Activated B cell treated with CpG ODN at 0.5 μM for 24 hours (primary cell): ENCODE results near the gene HS1BP3. TPM values are rescaled to one million over a fixed set of nuclear protein-coding genes. Genes with fewer than 3 reads are reported as not detected.

Experiments used
- ATAC-seq: fragments of 200-7000 bp; cut with Tn5 transposase; one replicate; pipeline ENCODE4 v1.10.0; 2021; ENCODE audit warnings: low read depth, mild to moderate bottlenecking, moderate library complexity
- CTCF ChIA-PET: fragments of 350-600 bp; sonication (Branson Sonifier 250); formaldehyde crosslinking; loops from one replicate; lab custom pipeline; 2021; ENCODE audit warnings: antibody characterized with exemption; lab: Charles Lee
- POLR2A ChIA-PET: fragments of 350-600 bp; sonication (Branson Sonifier 250); formaldehyde crosslinking; loops from one replicate; lab custom pipeline; 2021; ENCODE audit warnings: antibody characterized with exemption; lab: Charles Lee
- DNase-seq: peaks from one replicate; pipeline ENCODE4 v3.0.0; 2022
- H3K27ac Mint-ChIP-seq: one replicate; pipeline ENCODE4 v1.8.0; 2020; ENCODE audit warnings: mixed read lengths
- H3K27me3 Mint-ChIP-seq: one replicate; pipeline ENCODE4 v1.8.0; 2021; ENCODE audit warnings: mixed read lengths
- H3K36me3 Mint-ChIP-seq: one replicate; pipeline ENCODE4 v1.8.0; 2021; ENCODE audit warnings: low read depth, mixed read lengths
- H3K4me1 Mint-ChIP-seq: one replicate; pipeline ENCODE4 v1.8.0; 2021; ENCODE audit warnings: mixed read lengths
- H3K4me3 Mint-ChIP-seq: one replicate; pipeline ENCODE4 v1.8.0; 2020; ENCODE audit warnings: mild to moderate bottlenecking, mixed read lengths
- H3K9me3 Mint-ChIP-seq: one replicate; pipeline ENCODE4 v1.8.0; 2020; ENCODE audit warnings: mixed read lengths
- CTCF ChIP-seq: fragments of 200-600 bp; IDR thresholded peaks from one replicate; pipeline ENCODE4 v1.8.0; 2022; ENCODE audit warnings: antibody characterized with exemption, mild to moderate bottlenecking
- intact Hi-C: fragments of 100-400 bp; cut with micrococcal nuclease; formaldehyde crosslinking; loops from one replicate; pipeline ENCODE4 v1.15.1; 2024
- total RNA-seq: library from RNA; stranded (reverse); gene quantifications from 2 replicates; pipeline ENCODE4 v1.2.3, GENCODE V29; 2022

HS1BP3 gene
- total RNA-seq, 1 donor from 2014 or later: 13.1 TPM

DNA sequence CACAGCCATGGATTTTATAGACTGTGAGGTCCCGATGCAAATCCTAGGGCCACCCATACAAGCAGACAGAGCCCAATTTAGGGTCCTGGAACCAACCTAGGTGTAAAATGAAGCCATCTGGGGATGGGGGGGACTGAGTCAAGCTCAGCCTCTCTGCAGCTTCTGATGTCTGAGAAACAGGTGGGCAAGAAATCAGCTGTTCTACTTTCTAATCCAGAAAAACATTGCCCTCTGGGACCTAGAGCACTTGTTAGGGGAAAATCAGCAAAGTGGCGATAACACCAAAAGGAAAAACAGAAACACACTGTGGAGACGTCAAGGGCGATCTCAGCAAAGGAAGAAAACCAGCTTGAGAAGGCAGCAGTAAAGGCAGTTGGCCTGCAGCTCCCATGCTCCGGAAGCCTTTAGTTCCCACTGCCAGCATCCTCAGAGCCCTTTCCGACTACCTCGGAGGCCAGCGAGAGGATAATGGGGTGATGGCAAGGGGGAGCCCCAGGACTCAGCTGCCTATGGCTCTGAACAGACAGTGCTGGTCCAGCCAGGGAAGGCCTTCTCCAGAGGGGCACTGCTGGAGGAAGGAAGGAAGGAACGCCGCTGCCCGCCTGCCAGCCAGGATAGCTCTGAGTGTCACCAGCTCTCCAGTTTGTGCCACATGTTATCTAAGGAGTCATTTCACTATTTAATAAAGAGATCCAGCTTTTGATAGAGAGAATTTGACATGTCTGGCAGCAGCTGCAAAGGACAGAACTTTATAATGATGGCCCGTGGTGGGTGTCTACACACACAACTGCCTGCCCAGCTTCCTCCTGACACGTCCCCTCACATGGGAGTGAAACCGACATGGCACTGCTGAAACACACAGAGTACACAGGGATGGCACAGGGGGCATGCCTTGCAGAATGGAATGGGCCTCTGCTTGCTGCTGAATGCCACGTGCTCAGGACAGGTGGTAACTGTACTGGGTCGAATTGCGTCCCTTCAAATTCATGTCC is 37.7 kb downstream of the HS1BP3 start:
- CTCF ChIA-PET: no interaction called here
- no peaks in the 10 kb centered on the region for H3K36me3 Mint-ChIP-seq
- peaks cover 6% of the 10 kb centered on the region for H3K4me1 Mint-ChIP-seq
- POLR2A ChIA-PET: no interaction called here
- intact Hi-C loops: no loop called here
- H3K27ac Mint-ChIP-seq: no peak overlapping the region
- no peak for DNase-seq
- no peak for ATAC-seq
- H3K9me3 Mint-ChIP-seq: no peaks in the 10 kb centered on the region
- H3K4me3 Mint-ChIP-seq: no peak overlapping the region
- no peaks in the 10 kb centered on the region for H3K27me3 Mint-ChIP-seq
- no peak for TF ChIP-seq CTCF

DNA sequence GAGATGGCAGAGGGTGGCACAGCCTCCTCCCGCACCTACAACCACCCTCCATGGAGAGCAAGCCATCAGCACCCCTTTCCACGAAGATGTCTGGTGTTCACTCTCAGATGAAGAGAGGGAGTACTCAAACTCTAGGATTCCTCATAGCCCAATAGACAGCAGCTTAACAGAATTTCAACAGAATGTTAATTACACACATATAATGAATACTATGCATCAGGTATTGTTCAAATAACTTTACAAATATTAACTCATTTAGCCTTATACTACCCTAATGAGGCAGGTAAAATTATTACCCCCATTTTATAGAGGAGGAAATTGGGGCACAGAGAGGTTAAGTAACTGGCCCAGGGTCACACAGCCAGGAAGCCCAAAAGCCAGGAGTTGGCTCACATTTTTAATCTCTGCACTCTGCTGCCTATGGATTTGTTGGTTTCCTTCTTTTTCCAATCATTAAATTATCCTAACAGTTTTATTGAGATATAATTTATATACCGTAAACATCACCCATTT is 39.0 kb downstream of the HS1BP3 start:
- ChIA-PET POLR2A (no interaction called here), CTCF (no interaction called here)
- ATAC-seq (no peak), DNase-seq (no peak)
- Mint-ChIP-seq H3K9me3 (peaks cover 4% of the 10 kb centered on the region), H3K27ac (no peak overlapping the region), H3K27me3 (no peaks in the 10 kb centered on the region), H3K4me1 (peaks cover 6% of the 10 kb centered on the region), H3K4me3 (no peak overlapping the region), H3K36me3 (no peaks in the 10 kb centered on the region)
- intact Hi-C loops: no loop called here
- no peak for TF ChIP-seq CTCF

DNA sequence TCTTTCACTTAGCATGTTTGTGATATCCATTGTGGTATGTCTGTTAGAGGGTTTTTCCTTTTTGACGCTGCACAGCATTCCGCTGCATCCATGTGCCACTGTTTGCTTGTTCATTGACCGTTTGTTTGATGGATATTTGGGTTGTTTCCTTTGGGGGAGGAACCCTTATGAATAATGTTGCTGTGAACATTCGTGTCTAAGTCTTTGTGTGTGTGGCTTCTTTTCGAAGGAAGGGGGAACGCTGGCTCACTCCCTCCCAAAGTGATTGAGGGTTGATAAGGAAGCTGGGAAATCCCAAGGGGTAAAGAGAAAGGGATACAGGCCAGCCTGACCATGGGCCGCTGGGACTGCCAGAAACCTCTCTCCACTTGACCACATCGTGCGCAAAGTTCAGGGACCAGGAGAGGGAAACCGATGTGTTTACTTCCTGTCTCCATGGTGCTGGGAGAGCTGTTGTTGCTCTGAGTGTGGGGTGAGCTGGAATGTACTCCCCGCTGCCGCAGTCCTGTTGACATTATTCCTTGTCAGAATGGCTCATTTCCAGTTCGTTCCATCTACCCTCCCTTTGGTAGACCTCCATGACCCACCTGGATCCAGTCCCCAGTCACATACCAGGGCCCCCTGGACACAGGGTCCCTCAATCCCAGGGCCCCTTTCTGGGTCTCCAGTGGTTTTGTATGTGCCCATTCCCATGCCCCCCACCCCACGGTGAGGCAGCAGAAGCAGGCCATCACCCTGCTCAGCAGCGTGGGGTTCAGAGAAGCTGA is 39.6 kb downstream of the HS1BP3 start:
- POLR2A ChIA-PET: no interaction called here
- DNase-seq: no peak
- no peak for ATAC-seq
- H3K36me3 Mint-ChIP-seq: no peaks in the 10 kb centered on the region
- no peak overlapping the region for H3K4me3 Mint-ChIP-seq
- intact Hi-C loops: no loop called here
- H3K27me3 Mint-ChIP-seq: no peaks in the 10 kb centered on the region
- peaks cover 6% of the 10 kb centered on the region for H3K4me1 Mint-ChIP-seq
- no peak for TF ChIP-seq CTCF
- CTCF ChIA-PET: no interaction called here
- H3K27ac Mint-ChIP-seq: no peak overlapping the region
- peaks cover 4% of the 10 kb centered on the region for H3K9me3 Mint-ChIP-seq

GRCh38 chr2:20609995-20610357 is 40.9 kb downstream of the HS1BP3 start:
- no peak for TF ChIP-seq CTCF
- no peak for ATAC-seq
- intact Hi-C loops: no loop called here
- H3K36me3 Mint-ChIP-seq: no peaks in the 10 kb centered on the region
- H3K27ac Mint-ChIP-seq: no peak overlapping the region
- CTCF ChIA-PET: no interaction called here
- H3K27me3 Mint-ChIP-seq: no peaks in the 10 kb centered on the region
- peaks cover 6% of the 10 kb centered on the region for H3K4me1 Mint-ChIP-seq
- H3K4me3 Mint-ChIP-seq: no peak overlapping the region
- no peak for DNase-seq
- POLR2A ChIA-PET: no interaction called here
- H3K9me3 Mint-ChIP-seq: peaks cover 4% of the 10 kb centered on the region
